ENCODE results near the gene LNP1. TPM values are rescaled to one million over a fixed set of nuclear protein-coding genes. Genes with fewer than 3 reads are reported as not detected.

LNP1 gene
- total RNA-seq, 1 experiment from 2014 or later: 1.8 TPM

GRCh38 chr3:100426067-100426682, 24.8 kb downstream of the LNP1 start:
- H3K36me3 ChIP-seq (ENCODE audit: control insufficient read depth, insufficient read depth, low read length): no peaks in the 10 kb centered on the region
- peaks cover 8% of the 10 kb centered on the region for H3K27me3 ChIP-seq (ENCODE audit: control insufficient read depth, insufficient read depth, low read length)
- no peak for TF ChIP-seq POLR2AphosphoS5 (IDR thresholded peaks at IDR 0.05; ENCODE audit: low read depth, low read length)
- no peak for TF ChIP-seq TCF7L2 (IDR thresholded peaks at IDR 0.05; ENCODE audit: low read depth, low read length)
- TF ChIP-seq SIN3A (IDR thresholded peaks at IDR 0.05; ENCODE audit: borderline replicate concordance, insufficient read depth, low read depth, low read length): no peak
- TF ChIP-seq, protein P1, sequence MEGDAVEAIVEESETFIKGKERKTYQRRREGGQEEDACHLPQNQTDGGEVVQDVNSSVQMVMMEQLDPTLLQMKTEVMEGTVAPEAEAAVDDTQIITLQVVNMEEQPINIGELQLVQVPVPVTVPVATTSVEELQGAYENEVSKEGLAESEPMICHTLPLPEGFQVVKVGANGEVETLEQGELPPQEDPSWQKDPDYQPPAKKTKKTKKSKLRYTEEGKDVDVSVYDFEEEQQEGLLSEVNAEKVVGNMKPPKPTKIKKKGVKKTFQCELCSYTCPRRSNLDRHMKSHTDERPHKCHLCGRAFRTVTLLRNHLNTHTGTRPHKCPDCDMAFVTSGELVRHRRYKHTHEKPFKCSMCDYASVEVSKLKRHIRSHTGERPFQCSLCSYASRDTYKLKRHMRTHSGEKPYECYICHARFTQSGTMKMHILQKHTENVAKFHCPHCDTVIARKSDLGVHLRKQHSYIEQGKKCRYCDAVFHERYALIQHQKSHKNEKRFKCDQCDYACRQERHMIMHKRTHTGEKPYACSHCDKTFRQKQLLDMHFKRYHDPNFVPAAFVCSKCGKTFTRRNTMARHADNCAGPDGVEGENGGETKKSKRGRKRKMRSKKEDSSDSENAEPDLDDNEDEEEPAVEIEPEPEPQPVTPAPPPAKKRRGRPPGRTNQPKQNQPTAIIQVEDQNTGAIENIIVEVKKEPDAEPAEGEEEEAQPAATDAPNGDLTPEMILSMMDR (IDR thresholded peaks at IDR 0.05): no peak
- no peak for TF ChIP-seq REST (IDR thresholded peaks at IDR 0.05; ENCODE audit: insufficient read depth in 1 of 2, low read depth in 2 of 2, low read length in 1 of 2)
- in situ Hi-C loops (cut with HindIII; ENCODE audit: low pct_unique_long_range_greater_than_20kb, low sequenced_read_pairs): no loop called here
- ATAC-seq (no peak), DNase-seq (ENCODE audit: low read depth, low spot score) (no peak)
- no peaks in the 10 kb centered on the region for H3K4me1 ChIP-seq (ENCODE audit: control insufficient read depth, insufficient read depth, low read length)
- no TSS peak for BruUV-seq (replicated peaks)
- H3K4me3 ChIP-seq (ENCODE audit: low read depth in 2 of 2, low read length in 2 of 2): no peak overlapping the region
- ChIA-PET CTCF (interaction anchor here (0.6 kb wide), 2 partner anchors 37 kb away, joined by 4 to 5 read pairs; no protein-coding TSS in a partner anchor), POLR2A (interaction anchor here (1.2 kb wide), 1 partner anchor 25 kb away, joined by 7 read pairs; the partner anchor contains the start of genes LNP1 and TOMM70)
- no peak overlapping the region for H3K27ac ChIP-seq (ENCODE audit: low read length)
- intact Hi-C loops (cut with micrococcal nuclease; ENCODE audit: unreplicated experiment): no loop called here
- H3K9me3 ChIP-seq (ENCODE audit: control insufficient read depth, insufficient read depth, low read depth, low read length): no peaks in the 10 kb centered on the region

GRCh38 chr3:100427699-100428098, 26.4 kb downstream of the LNP1 start:
- no peak overlapping the region for H3K4me3 ChIP-seq (ENCODE audit: low read depth in 2 of 2, low read length in 2 of 2)
- H3K36me3 ChIP-seq (ENCODE audit: control insufficient read depth, insufficient read depth, low read length): no peaks in the 10 kb centered on the region
- ChIA-PET CTCF (no interaction called here), POLR2A (no interaction called here)
- intact Hi-C loops (cut with micrococcal nuclease; ENCODE audit: unreplicated experiment) (no loop called here), in situ Hi-C loops (cut with HindIII; ENCODE audit: low pct_unique_long_range_greater_than_20kb, low sequenced_read_pairs) (no loop called here)
- H3K4me1 ChIP-seq (ENCODE audit: control insufficient read depth, insufficient read depth, low read length): no peaks in the 10 kb centered on the region
- ATAC-seq (no peak), DNase-seq (ENCODE audit: low read depth, low spot score) (no peak)
- TF ChIP-seq SIN3A (IDR thresholded peaks at IDR 0.05; ENCODE audit: borderline replicate concordance, insufficient read depth, low read depth, low read length): no peak
- no peak for TF ChIP-seq REST (IDR thresholded peaks at IDR 0.05; ENCODE audit: insufficient read depth in 1 of 2, low read depth in 2 of 2, low read length in 1 of 2)
- TF ChIP-seq POLR2AphosphoS5 (IDR thresholded peaks at IDR 0.05; ENCODE audit: low read depth, low read length): no peak
- TF ChIP-seq TCF7L2 (IDR thresholded peaks at IDR 0.05; ENCODE audit: low read depth, low read length): no peak
- TF ChIP-seq, protein P1 (IDR thresholded peaks at IDR 0.05): no peak
- no peaks in the 10 kb centered on the region for H3K9me3 ChIP-seq (ENCODE audit: control insufficient read depth, insufficient read depth, low read depth, low read length)
- H3K27ac ChIP-seq (ENCODE audit: low read length): no peak overlapping the region
- H3K27me3 ChIP-seq (ENCODE audit: control insufficient read depth, insufficient read depth, low read length): peaks cover 8% of the 10 kb centered on the region
- BruUV-seq (replicated peaks): no TSS peak
